ENCODE data around the gene GPHA2. TPM values are rescaled to one million over a fixed set of nuclear protein-coding genes. Genes with fewer than 3 reads are reported as not detected.

Gene GPHA2
- polyA plus RNA-seq, 3 donors: 3.6 TPM; not detected in 2

- H3K27ac ChIP-seq (ENCODE audit: low read depth, low read length): no peak overlapping the region
- WGBS, 3 donors: 82 to 87% (median 87%) methylated on average over 10 to 12 of the region's 12 CpGs
Observed at GRCh38 chr11:64933213-64933934, 2.3 kb downstream of the GPHA2 start.

- WGBS, 3 donors: 92 to 95% (median 95%) methylated on average over 5 of the region's 5 CpGs
- H3K27ac ChIP-seq (ENCODE audit: low read depth, low read length): no peak overlapping the region
Observed at GRCh38 chr11:64932324-64932723, 3.4 kb downstream of the GPHA2 start.

DNA sequence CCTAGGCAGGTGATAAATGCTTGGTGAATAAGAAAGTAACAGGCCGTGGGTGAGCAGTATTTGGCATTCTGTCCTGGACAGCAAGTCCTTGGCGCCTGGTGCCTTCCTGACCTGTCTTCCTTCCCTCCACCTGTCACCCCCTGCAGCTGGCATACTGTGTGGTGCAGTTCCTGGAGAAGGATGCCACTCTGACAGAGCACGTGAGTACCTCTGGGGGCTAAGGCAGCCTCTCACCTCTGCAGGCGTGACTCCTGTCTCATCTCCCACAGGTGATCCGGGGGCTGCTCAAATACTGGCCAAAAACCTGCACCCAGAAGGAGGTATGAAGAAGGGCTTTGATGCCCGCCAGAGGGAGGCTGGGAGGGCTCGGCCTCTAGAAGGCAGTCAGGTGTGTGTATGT, 4.4 kb downstream of the GPHA2 start:
- 93 to 96% (median 95%) methylated on average over 7 of the region's 7 CpGs for WGBS, 3 donors
- no peak overlapping the region for H3K27ac ChIP-seq (ENCODE audit: low read depth, low read length)

- H3K27ac ChIP-seq (ENCODE audit: low read depth, low read length): no peak overlapping the region
- WGBS, 3 donors: 87 to 100% (median 96%) methylated on average over 6 of the region's 6 CpGs
Observed at GRCh38 chr11:64930340-64930739, 5.4 kb downstream of the GPHA2 start.

DNA sequence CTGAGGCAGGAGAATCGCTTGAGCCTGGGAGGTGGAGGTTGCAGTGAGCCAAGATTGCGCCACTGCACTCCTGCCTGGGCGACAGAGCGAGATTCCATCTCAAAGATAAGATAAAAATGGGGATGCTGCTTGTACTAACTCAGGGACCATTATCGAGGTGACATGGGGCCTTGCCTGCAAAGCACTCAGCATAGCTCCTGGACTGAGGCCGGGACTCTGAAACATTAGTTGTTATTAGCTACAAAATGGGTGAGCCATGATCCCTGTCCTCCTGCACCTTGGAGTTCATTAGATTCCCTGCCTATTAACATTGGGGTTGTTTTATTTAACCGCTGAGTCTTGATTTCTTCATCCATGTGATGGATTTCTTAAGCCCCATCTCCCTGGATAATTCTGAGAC, 6.1 kb downstream of the GPHA2 start:
- no peak overlapping the region for H3K27ac ChIP-seq (ENCODE audit: low read depth, low read length)
- WGBS, 3 donors: 88 to 95% (median 95%) methylated on average over 7 of the region's 7 CpGs

GRCh38 chr11:64928957-64929356, 6.7 kb downstream of the GPHA2 start:
- WGBS, 3 donors: 93 to 98% (median 94%) methylated on average over 2 of the region's 2 CpGs

DNA sequence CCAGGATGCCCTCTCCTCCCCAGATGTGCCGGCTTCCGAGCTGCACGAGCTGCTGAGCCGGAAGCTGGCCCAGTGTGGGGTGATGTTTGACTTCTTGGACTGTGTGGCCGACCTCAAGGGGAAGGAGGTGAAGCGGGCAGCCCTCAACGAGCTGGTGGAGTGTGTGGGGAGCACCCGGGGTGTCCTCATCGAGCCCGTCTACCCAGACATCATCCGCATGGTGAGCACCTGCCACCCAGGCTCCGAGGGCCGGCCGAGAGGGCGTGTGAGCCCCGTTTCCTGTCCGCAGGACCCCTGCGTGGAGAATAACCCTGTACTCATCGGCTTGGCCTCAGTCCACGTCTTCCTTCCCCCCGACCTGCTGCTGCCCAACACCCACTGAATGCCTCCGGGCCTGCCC, 9.0 kb downstream of the GPHA2 start:
- H3K27ac ChIP-seq (ENCODE audit: low read depth, low read length): no peak overlapping the region
- 68 to 77% (median 76%) methylated on average over 21 to 22 of the region's 22 CpGs for WGBS, 3 donors

More at GRCh38 chr11:64928957-64929356, 6.7 kb downstream of the GPHA2 start:
- no peak overlapping the region for H3K27ac ChIP-seq (ENCODE audit: low read depth, low read length)

GRCh38 chr11:64925536-64926436, 9.9 kb downstream of the GPHA2 start:
- 40 to 69% (median 66%) methylated on average over 22 to 24 of the region's 24 CpGs for WGBS, 3 donors
- H3K27ac ChIP-seq (ENCODE audit: low read depth, low read length): no peak overlapping the region

DNA sequence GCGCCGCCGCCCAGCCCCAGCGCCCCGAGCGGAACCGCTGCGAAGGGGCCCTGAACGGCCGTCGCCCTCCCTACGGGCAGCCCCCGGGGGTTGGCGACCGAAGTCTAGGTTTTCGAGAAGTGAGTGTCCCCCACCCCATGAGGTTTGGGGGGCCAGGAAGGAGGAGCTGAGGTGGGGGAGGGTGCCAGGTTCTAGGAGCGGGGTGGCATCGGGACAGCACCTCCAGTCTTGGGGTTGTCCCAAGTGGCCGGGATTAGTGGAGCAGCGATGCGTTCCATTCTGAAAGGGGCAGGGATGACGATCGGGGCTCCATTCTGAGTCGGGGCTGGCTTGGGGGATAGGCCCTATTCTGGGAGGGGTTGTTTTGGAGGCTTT, 10.8 kb downstream of the GPHA2 start:
- H3K27ac ChIP-seq (ENCODE audit: low read depth, low read length): peak overlapping the region; percentile 83
- 0 to 1% (median 0%) methylated on average over 23 to 24 of the region's 24 CpGs for whole genome bisulfite sequencing, 3 donors

- H3K27ac ChIP-seq (ENCODE audit: low read depth, low read length): peak within 1 kb of the TSS; percentile 83
- WGBS, 3 donors: 1% methylated on average over 39 to 47 of the region's 47 CpGs
Observed at GRCh38 chr11:64923944-64924909, 11.5 kb downstream of the GPHA2 start, which contains the start of gene PPP2R5B. PPP2R5B (plus strand) TSS chr11:64924689; CDS start chr11:64925735, 1,046 bp downstream.

- 91 to 94% (median 92%) methylated on average over 11 of the region's 11 CpGs for WGBS, 3 donors
- no peak overlapping the region for H3K27ac ChIP-seq (ENCODE audit: low read depth, low read length)
Observed at GRCh38 chr11:64923151-64923661, 12.5 kb downstream of the GPHA2 start.

DNA sequence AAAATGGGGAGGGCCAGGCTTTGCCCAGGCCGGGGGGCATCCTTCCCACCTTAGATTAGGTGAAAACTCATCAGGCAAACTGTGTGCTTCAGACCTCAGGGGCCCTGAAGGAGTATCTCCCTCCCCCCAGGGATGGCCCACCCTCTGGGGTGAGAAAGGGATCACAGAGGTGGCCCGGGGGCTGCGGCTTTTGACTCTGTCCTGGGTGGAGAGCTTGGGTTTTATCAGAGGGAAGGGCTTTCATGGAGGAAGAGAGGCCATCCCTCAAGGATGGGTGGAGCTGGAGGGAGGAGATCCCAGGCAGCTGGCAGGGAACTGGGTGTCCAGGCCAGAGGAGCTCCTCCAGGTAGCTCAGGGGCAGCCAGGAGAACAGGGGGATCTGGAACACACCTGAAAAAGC, 14.3 kb downstream of the GPHA2 start:
- H3K27ac ChIP-seq (ENCODE audit: low read depth, low read length): no peak overlapping the region
- 53 to 63% (median 54%) methylated on average over 3 of the region's 3 CpGs for WGBS, 3 donors

DNA sequence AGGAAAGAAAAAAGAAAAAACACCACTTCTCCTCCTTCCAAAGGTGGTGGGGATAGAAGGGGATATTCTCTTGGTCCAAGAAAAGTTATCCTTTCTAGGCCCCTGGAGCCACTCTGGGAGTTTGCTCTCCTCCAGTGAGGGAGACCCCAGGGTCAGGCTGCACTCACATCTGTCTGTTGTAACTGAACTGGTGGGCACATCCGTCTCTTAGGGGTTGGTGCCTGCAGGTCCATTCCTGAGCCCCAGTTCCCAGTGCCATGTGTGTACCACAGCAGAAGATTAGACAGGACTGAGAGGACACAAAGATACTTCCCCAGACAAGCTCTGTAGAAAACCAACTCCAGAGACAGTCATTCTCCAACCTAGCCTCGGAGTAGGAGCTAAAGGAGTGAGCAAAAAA, 15.6 kb downstream of the GPHA2 start:
- no peak overlapping the region for H3K27ac ChIP-seq (ENCODE audit: low read depth, low read length)
- 73 to 85% (median 83%) methylated on average over 2 of the region's 2 CpGs for WGBS, 3 donors

DNA sequence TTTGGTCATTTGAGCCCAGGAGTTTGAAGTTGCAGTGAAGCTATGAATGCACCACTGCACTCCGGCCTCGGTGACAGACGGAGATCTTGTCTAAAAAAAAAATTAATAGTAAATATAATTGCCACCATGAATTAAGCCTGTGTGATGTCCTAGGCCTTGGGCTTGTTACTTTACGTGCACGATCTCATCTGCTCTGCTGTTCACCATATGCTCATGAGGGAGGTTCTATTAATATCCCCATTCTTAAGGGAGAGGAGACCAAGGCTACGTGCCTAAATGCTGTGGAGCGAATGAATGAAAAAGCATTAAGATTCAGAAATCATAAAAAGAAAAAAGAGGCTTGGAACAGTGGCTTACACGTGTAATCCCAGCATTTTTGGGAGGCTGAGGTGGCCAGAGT, 16.1 kb downstream of the GPHA2 start:
- WGBS, 3 donors: 82 to 88% (median 86%) methylated on average over 8 of the region's 8 CpGs
- no peak overlapping the region for H3K27ac ChIP-seq (ENCODE audit: low read depth, low read length)

DNA sequence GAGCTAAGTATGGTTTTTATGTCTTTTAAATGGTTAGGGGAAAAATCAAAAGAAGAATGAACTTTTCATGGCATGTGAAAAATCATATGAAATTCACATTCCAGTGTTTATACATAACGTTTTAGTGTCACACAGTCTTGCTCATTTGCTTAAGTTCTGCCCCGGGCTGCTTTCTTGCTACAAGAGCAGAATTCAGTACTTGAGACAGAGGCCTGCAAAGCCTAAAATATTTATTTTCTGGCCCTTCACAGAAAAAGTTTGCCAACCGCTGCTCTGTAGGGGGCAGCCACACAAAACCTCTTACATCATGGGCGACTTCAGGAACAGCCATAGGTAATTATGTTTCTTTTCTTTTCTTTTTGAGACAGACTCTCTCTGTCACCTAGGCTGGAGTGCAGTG, 17.7 kb downstream of the GPHA2 start:
- H3K27ac ChIP-seq (ENCODE audit: low read depth, low read length): no peak overlapping the region
- WGBS, 3 donors: 15 to 19% (median 16%) methylated on average over 4 of the region's 4 CpGs

DNA sequence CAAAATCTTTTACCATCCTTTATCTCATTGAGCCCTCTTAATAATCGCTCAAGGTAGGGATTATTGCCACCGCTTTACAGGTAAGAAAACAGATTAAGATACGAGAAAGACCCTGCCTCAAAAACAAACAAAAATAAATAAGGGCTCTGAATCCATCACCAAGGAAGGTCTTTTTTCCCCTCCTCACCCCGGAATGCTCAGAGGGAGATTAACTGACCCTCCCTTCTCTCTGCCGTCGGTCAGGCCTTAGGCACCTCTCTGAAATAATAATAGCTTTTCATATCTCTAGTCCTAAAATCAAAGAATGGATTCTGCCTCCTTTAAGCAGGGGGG, 18.1 kb downstream of the GPHA2 start:
- H3K27ac ChIP-seq (ENCODE audit: low read depth, low read length): no peak overlapping the region
- 4 to 14% (median 11%) methylated on average over 6 of the region's 6 CpGs for WGBS, 3 donors

DNA sequence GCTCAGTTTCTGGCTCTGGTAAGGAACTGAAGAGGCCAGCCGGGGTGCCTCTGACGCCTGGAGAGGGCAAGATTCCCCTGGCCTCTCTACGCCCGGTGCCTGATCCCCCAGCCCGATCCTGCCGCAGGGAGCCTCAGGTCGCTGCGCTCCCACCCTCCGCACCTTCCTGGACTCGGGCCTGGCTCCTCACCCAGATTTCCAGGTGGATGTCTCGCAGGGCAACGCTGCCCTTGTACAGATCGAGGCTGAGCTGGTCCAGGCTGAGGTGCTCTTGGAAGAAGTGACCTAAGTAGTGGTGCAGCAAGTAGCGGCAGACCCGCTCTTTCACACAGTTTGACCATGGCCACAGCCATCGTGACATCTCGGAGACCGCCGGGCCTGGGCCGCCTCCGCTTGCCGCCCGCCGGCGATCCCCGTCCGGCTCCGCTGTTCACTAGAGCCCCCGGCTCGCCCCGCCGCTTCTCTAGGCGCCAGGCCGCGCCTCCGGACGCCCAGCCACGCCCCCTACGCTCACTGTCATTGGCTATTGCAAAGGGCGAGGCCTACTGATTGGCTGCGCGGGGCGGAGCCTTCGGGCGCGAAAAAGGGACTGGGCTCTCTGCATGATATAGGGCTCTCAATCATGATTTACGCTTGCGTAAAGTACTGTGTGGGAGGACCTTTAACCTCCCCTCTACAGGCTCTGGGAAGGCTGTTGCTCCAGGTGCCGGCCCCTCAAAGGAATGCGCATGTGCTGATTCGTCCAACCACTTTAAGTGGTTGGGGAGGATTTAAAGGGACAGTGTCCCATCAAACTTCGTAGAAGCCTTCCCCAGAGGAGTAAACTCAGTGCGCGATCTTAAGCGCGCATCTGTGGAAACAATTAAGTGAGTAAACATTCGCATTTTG, 18.7 kb downstream of the GPHA2 start, which contains the start of gene ATG2A:
TSS of gene ATG2A (minus strand) at position 435 of the 888 bp plus-strand sequence. CDS start at position 361, 74 bp downstream.
- peak within 1 kb of the TSS; percentile 63 for H3K27ac ChIP-seq (ENCODE audit: low read depth, low read length)
- 0 to 1% (median 0%) methylated on average over 57 of the region's 57 CpGs for WGBS, 3 donors

All from adipose tissue (tissue), 3 donors.